Erythroblast (primary cell): ENCODE data around the gene NOX5.

Experiments
- GATA1 ChIP-seq: IDR thresholded peaks from 2 replicates; pipeline ENCODE4 v1.6.1; 2011; ENCODE audit warnings: low read depth, mild to moderate bottlenecking, control low read depth, low read length, moderate library complexity
- POLR2A ChIP-seq: IDR thresholded peaks from 2 replicates; pipeline ENCODE4 v1.6.1; 2011; ENCODE audit warnings: mild to moderate bottlenecking, low read length

GRCh38 chr15:69072906-69073305, 58.4 kb downstream of the NOX5 start:
- TF ChIP-seq POLR2A (no peak), GATA1 (no peak)
